Endothelial cell (in vitro differentiated cells): ENCODE measurements around the gene OSBPL3. TPM values are rescaled to one million over a fixed set of nuclear protein-coding genes. Genes with fewer than 3 reads are reported as not detected.

Experiments used
- DNase-seq: peaks from one replicate; pipeline ENCODE4 v3.0.0; 2021; ENCODE audit warnings: low spot score
- H3K27ac Mint-ChIP-seq: one replicate; pipeline ENCODE4 v1.8.0; 2021; ENCODE audit warnings: mixed read lengths, inconsistent platforms; ENCODE audit not compliant: unreplicated experiment
- H3K27me3 Mint-ChIP-seq: one replicate; pipeline ENCODE4 v1.8.0; 2021; ENCODE audit warnings: mild to moderate bottlenecking, moderate library complexity, mixed read lengths, inconsistent platforms; ENCODE audit not compliant: unreplicated experiment
- H3K36me3 Mint-ChIP-seq: one replicate; pipeline ENCODE4 v1.8.0; 2021; ENCODE audit warnings: mild to moderate bottlenecking, low read depth, mixed read lengths, inconsistent platforms; ENCODE audit not compliant: unreplicated experiment
- H3K4me1 Mint-ChIP-seq: one replicate; pipeline ENCODE4 v1.8.0; 2021; ENCODE audit warnings: mild to moderate bottlenecking, mixed read lengths, inconsistent platforms; ENCODE audit not compliant: unreplicated experiment
- H3K4me3 Mint-ChIP-seq: one replicate; pipeline ENCODE4 v1.8.0; 2021; ENCODE audit warnings: mild to moderate bottlenecking, mixed read lengths, inconsistent platforms; ENCODE audit not compliant: unreplicated experiment
- H3K9me3 Mint-ChIP-seq: one replicate; pipeline ENCODE4 v1.8.0; 2021; ENCODE audit warnings: mixed read lengths, inconsistent platforms; ENCODE audit not compliant: unreplicated experiment
- total RNA-seq: library from RNA; stranded (reverse); fragmentation: NEBNext Ultra II Directional; extraction: Animal tissue kit (Norgen Biotek cat#: 25700); gene quantifications from one replicate; pipeline ENCODE4 v1.2.1, GENCODE V29; 2021; ENCODE audit not compliant: unreplicated experiment
- TF ChIP-seq, protein P1 (sequence below): fragments of 200-600 bp; sonication (generic); IDR thresholded peaks from one replicate; pipeline ENCODE4 v1.5.0; 2021; ENCODE audit warnings: antibody characterized with exemption; ENCODE audit not compliant: unreplicated experiment

OSBPL3 gene
- total RNA-seq, 1 donor from 2014 or later, result 3.1 TPM

DNA sequence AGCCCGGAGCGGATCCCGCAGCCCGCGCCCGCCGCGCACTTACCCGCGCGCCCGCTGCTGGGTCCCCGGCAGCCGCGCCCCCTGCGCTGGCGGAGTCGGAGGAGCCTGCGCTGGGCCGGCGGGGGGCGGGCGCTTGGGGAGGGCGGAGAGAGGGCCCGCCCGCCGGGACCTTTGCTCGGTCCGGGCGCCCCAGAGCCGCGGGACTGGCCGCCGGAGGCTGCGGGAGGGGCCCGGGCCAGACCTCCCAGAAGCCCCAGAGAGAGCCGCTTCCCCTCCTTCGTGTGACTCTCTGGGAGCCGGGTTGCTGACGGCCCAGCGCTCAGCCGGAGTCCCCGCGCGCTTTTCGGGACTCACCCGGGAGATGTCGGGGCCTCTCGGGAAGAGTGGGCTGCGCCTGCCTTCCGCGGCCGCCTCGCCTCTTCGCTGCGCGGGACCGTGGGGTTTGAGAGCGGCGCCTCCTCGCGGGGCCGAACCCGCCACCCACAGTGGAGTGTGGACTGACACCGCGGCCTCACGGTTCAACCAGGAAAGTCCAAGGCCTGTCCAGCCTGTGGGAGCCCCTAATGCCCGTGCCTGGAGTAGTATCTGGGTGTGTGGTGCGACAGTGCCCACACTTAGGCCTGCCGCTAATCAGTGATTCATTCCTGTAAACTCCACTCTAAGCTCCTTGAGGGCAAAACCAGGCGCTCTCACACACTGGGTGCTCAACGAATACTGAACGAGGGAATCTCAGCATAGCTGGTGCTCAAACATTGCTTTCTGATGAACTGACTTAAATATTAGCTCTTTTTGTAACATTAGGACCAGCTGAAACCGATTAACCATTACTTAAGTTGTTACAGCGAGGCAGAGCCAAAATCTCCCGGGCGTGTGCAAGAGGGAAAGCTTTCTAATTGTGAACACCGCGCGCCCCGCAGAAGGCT is 222.4 kb downstream of the OSBPL3 start, which contains the start of gene GSDME:
Gene GSDME, minus strand, starts transcription at position 112 of the 923 bp plus-strand sequence. CDS start 7,690 bp downstream, outside the sequence.
- H3K4me3 Mint-ChIP-seq, result peak within 1 kb of the TSS; percentile 91
- no peak within 1 kb of the TSS for H3K27ac Mint-ChIP-seq
- TF ChIP-seq, protein P1, sequence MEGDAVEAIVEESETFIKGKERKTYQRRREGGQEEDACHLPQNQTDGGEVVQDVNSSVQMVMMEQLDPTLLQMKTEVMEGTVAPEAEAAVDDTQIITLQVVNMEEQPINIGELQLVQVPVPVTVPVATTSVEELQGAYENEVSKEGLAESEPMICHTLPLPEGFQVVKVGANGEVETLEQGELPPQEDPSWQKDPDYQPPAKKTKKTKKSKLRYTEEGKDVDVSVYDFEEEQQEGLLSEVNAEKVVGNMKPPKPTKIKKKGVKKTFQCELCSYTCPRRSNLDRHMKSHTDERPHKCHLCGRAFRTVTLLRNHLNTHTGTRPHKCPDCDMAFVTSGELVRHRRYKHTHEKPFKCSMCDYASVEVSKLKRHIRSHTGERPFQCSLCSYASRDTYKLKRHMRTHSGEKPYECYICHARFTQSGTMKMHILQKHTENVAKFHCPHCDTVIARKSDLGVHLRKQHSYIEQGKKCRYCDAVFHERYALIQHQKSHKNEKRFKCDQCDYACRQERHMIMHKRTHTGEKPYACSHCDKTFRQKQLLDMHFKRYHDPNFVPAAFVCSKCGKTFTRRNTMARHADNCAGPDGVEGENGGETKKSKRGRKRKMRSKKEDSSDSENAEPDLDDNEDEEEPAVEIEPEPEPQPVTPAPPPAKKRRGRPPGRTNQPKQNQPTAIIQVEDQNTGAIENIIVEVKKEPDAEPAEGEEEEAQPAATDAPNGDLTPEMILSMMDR, result no peak
- H3K36me3 Mint-ChIP-seq, result no peaks in the 10 kb centered on the region
- peaks cover 6% of the 10 kb centered on the region for H3K4me1 Mint-ChIP-seq
- no peaks in the 10 kb centered on the region for H3K9me3 Mint-ChIP-seq
- peaks cover 8% of the 10 kb centered on the region for H3K27me3 Mint-ChIP-seq
- peak; percentile 38 for DNase-seq

DNA sequence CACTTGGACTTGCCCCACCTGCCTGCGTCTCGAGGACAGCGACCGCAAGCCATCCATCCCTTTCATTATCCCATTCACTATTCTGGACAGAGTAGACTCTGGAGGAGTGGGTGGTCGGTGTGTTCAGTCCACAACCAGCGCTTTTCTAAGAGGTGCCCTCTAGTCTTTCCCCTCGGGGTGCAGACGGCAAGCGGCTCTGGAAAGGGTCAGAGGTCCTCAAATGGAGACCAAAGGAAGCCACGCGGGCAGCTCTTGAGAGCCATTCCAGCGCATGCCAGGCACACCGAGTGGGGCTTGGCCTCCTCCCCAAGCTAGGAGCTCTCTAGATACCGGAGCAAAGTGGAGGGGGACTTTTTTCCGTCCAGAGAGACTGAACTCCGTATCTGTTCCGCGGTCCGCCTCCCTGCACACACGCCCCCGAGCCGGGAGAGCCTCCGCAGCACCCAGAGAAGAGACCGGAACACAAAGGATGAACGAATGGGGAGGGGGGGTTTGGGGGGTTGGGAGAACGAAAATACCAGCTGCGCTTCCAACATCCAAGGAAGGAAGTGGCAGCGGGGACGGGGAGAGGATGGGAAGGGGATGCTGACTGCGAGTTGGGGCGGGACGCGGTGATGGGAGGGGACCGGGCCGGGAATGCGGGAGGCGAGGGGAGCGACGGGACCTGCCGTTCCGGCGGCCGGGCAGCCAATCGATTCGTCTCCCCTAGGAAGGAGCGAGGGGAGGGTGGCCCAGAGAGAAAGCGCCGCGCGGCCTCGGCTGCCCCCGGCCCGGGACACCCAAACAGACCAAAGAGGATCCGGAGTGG is 223.2 kb downstream of the OSBPL3 start:
- no peak overlapping the region for H3K27ac Mint-ChIP-seq
- peaks cover 8% of the 10 kb centered on the region for H3K27me3 Mint-ChIP-seq

DNA sequence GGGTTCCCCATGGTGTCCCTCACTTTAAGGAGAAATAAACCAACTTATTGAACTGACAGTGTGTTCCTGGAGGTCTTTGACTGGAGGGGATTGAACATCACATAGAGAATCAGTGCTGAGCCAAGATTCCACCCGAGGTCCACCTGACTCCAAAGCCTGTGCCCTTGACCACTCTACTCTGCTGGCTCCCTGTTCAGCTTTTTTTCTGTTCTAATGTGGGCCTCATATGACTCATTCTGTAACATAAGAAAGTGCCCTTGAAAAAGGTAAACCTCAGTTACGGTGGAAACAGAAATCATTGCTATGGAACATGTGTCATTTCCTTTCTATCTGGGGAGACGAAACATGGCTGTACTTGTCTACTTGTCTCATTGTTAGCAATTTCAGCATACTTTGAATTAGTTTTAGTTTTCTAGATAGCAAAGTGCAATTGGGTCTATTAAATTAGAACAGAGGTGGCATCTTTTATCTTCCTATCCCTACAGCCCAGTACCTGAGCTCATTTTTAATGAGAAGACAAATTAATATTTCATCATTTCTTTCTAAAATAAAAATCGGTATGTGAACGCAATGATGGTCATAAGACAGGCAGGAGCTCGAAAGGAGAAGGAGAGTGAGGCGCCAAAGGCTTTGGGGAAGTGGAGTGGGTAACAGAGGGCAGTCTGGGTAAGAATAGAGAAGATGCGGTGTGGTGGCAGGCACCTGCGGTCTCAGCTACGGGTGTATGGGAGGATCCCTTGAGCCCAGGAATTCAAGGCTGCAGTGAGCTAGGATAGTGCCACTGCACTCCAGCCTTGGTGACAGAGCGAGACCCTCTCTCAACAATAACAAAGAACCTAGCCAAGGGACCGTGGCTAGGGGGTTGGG is 224.2 kb downstream of the OSBPL3 start:
- Mint-ChIP-seq H3K4me1 (peaks cover 6% of the 10 kb centered on the region), H3K27ac (no peak overlapping the region), H3K4me3 (peak overlapping the region; percentile 79), H3K27me3 (peaks cover 8% of the 10 kb centered on the region), H3K9me3 (no peaks in the 10 kb centered on the region), H3K36me3 (no peaks in the 10 kb centered on the region)
- TF ChIP-seq, protein P1, result no peak
- no peak for DNase-seq

More for the DNA sequence above, 223.2 kb downstream of the OSBPL3 start:
- H3K36me3 Mint-ChIP-seq, result no peaks in the 10 kb centered on the region
- H3K4me3 Mint-ChIP-seq, result peak overlapping the region; percentile 91
- no peaks in the 10 kb centered on the region for H3K9me3 Mint-ChIP-seq
- H3K4me1 Mint-ChIP-seq, result peaks cover 6% of the 10 kb centered on the region
- TF ChIP-seq, protein P1, result no peak
- peak; percentile 45 for DNase-seq

DNA sequence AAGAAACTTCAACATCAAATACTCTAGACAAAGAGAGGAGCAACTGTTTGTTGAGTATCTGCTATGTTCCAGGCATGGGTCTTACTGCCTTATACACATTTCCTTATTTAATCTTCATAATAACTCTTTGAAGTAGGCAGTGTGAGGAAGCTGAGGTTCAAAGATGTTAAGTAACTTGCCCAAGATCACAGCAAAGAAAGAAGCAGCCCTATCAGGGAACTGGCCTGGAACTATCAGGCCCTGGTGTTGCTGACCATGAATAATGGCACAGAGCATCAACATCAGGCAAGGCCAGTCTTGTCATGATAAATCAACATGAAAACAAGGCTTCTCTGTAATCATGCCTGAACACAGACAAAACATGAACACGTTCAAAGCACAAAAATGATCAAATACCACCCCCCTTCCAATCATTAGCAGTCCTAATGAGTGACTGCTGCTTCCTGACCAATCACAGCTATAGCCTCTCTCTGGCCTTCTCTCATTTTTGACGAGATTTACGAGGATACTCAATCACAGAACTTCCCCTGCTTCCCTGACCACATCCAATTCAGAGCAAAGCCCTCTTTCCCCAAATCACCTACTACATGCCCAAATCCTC is 225.0 kb downstream of the OSBPL3 start:
- H3K9me3 Mint-ChIP-seq, result no peaks in the 10 kb centered on the region
- peaks cover 8% of the 10 kb centered on the region for H3K27me3 Mint-ChIP-seq

More for the DNA sequence above, 225.0 kb downstream of the OSBPL3 start:
- Mint-ChIP-seq H3K4me3 (no peak overlapping the region), H3K36me3 (no peaks in the 10 kb centered on the region), H3K27ac (no peak overlapping the region), H3K4me1 (peaks cover 6% of the 10 kb centered on the region)
- DNase-seq, result no peak
- TF ChIP-seq, protein P1, result no peak
